NB4 (cell line): ENCODE measurements around the gene TMEM150B.

Source experiments
- DNase-seq: peaks from one replicate; pipeline ENCODE4 v3.0.0; 2010; ENCODE audit warnings: low read depth
- H3K4me3 ChIP-seq: one replicate; pipeline ENCODE4 v1.5.1; 2011; ENCODE audit warnings: mild to moderate bottlenecking, low read depth, low read length, moderate library complexity
- CTCF ChIP-seq: IDR thresholded peaks from one replicate; pipeline ENCODE4 v1.5.1; 2012; ENCODE audit warnings: low read depth, low read length
- MYC ChIP-seq: IDR thresholded peaks from 2 replicates; pipeline ENCODE4 v1.6.1; 2011; ENCODE audit warnings: low read depth, low read length
- POLR2A ChIP-seq: IDR thresholded peaks from 2 replicates; pipeline ENCODE4 v1.6.1; 2011; ENCODE audit warnings: mild to moderate bottlenecking; ENCODE audit not compliant: insufficient read length; ENCODE audit errors: extremely low read depth
- TF ChIP-seq, protein P1 (sequence below): IDR thresholded peaks from 2 replicates; pipeline ENCODE4 v1.6.1; 2011; ENCODE audit warnings: low read depth, low read length

The TMEM150B gene

GRCh38 chr19:55270172-55270942 lies 54.8 kb downstream of the TMEM150B start:
- no peak for TF ChIP-seq CTCF
- TF ChIP-seq MYC = no peak
- TF ChIP-seq, protein P1, sequence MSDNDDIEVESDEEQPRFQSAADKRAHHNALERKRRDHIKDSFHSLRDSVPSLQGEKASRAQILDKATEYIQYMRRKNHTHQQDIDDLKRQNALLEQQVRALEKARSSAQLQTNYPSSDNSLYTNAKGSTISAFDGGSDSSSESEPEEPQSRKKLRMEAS = no peak
- TF ChIP-seq POLR2A = no peak
- no peak for DNase-seq
- H3K4me3 ChIP-seq = no peak overlapping the region

DNA sequence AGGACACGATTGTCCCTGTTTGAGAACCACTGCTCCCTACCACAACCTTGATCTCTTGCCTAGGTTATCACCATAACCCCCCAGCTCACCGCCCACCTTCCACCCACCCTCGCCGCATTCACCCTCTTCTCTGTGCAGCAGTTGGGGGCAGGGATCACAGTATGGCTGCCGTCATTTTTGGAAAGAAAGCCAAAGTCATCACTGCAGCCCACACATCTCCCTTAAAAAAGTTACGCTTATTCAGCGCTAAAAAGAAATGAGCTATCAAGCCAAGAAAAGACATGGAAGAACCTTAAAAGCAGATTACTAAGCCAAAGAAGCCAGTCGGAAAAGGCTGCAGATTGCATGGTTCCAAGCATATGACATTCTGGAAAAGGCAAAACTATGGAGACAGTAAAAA lies 55.8 kb downstream of the TMEM150B start:
- no peak overlapping the region for H3K4me3 ChIP-seq
- TF ChIP-seq POLR2A (no peak), CTCF (no peak), MYC (no peak)
- TF ChIP-seq, protein P1 = no peak
- no peak for DNase-seq

GRCh38 chr19:55266840-55267239 lies 58.3 kb downstream of the TMEM150B start:
- H3K4me3 ChIP-seq = no peak overlapping the region
- no peak for DNase-seq
- no peak for TF ChIP-seq CTCF
- TF ChIP-seq MYC = no peak
- TF ChIP-seq POLR2A = no peak
- TF ChIP-seq, protein P1 = no peak

DNA sequence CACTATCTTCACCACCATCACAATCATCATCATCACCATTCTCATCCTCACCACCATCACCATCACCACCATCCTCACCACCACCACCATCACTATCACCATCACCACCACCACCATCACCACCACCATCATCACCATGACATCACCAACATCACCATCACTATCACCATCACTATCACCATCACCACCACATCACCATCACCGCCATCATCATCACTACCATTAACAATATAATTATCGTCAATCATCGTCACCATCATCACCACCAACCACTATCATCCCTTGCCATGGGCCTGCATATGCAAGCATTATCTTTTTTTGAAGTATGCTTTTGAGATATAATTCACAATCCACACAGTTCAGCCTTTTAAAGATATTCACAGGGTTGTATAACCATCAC lies 58.7 kb downstream of the TMEM150B start:
- DNase-seq = no peak
- TF ChIP-seq POLR2A = no peak
- no peak for TF ChIP-seq MYC
- TF ChIP-seq, protein P1 = no peak
- TF ChIP-seq CTCF = no peak
- H3K4me3 ChIP-seq = no peak overlapping the region

DNA sequence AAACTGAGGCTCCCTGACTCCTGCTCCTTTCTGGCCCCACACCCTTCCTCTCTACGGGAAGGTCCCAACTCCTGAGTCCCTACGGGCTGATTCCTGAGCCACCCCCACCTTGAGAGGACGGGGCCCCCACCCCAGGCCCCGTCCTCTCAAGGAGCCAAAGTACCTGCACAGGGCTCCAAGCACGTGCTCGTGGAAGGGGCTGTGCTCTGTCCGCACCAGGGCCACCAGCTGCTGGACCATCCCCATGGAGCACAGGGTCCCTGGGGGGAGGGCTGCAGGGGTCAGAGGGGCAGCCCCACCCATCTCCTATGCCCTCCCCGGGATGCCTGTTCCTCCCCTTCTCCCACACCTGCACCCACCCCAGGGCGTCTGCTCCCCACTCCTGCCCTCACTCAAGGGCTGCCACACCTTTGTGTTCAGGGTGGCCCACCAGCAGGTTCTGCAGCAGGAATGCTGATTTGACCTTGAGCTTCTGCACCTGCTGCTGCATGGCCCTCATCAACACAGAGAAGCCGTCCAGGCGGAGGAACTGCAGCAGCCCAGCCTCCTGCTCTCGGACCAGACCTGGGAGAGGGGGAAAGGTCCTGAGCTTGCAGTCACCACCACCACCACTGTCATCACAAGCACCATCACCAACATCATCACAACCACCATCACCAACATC lies 59.3 kb downstream of the TMEM150B start:
- H3K4me3 ChIP-seq = no peak overlapping the region
- no peak for DNase-seq
- TF ChIP-seq MYC = no peak
- TF ChIP-seq, protein P1 = no peak
- no peak for TF ChIP-seq CTCF
- no peak for TF ChIP-seq POLR2A
